Testis (tissue), 3 donors: ENCODE data around the gene MEGF11. TPM values are rescaled to one million over a fixed set of nuclear protein-coding genes. Genes with fewer than 3 reads are reported as not detected.

ENCODE experiments used
- DNase-seq: peaks from one replicate; pipeline ENCODE4 v3.0.0-alpha.2; 2019
- H3K27ac ChIP-seq, 2 donors: fragments of 200-600 bp; sonication (generic); one replicate each; pipeline ENCODE4 v1.5.1; 2019
- H3K27me3 ChIP-seq: fragments of 200-600 bp; sonication (generic); one replicate; pipeline ENCODE4 v1.5.1; 2019
- H3K36me3 ChIP-seq: fragments of 200-600 bp; sonication (generic); one replicate; pipeline ENCODE4 v1.5.1; 2017; ENCODE audit warnings: low read depth; ENCODE audit errors: missing control alignments
- H3K4me1 ChIP-seq: fragments of 200-600 bp; sonication (generic); one replicate; pipeline ENCODE4 v1.5.1; 2019
- H3K4me3 ChIP-seq, 2 donors: fragments of 200-600 bp; sonication (generic); one replicate each; pipeline ENCODE4 v1.5.1; 2017 to 2019
- H3K9me3 ChIP-seq: fragments of 200-600 bp; sonication (generic); one replicate; pipeline ENCODE4 v1.5.1; 2017
- CTCF ChIP-seq, 3 experiments: fragments of 450-650 bp in 2 of 3; fragments of 200-600 bp in 1 of 3; sonication (generic) in 1 of 3; IDR thresholded peaks; one replicate each; pipeline ENCODE4 v1.5.1; 2016 to 2019; ENCODE audit warnings: antibody characterized with exemption in 3 of 3, mild to moderate bottlenecking in 2 of 3, moderate library complexity in 1 of 3
- POLR2A ChIP-seq: fragments of 450-650 bp; IDR thresholded peaks from one replicate; pipeline ENCODE4 v1.6.1; 2017; ENCODE audit warnings: antibody characterized with exemption, mild to moderate bottlenecking, moderate library complexity
- WGBS, 2 donors: methylation state at CpG; one replicate each; pipeline ENCODE4 v1.1.5; 2018; 5-methylcytosine and 5-hydroxymethylcytosine counted together
- intact Hi-C: fragments of 100-400 bp; cut with DNase I; formaldehyde crosslinking; loops from one replicate; pipeline ENCODE4 v1.15.1; 2023; ENCODE audit warnings: low total_unique reads
- polyA plus RNA-seq: library from polyadenylated mRNA; stranded (reverse); fragments of 350-450 nt; fragmentation: Illumina TruSeq; extraction: RNeasy Lipid Tissue Mini Kit (QIAGEN cat#74804); gene quantifications from one replicate; pipeline ENCODE4 v1.2.3, GENCODE V29; 2014; ENCODE audit warnings: low read depth, low replicate concordance; ENCODE audit not compliant: insufficient read depth
- total RNA-seq, 2 donors: library from RNA; depleted of rRNA; stranded (reverse); fragments of >200 nt; gene quantifications; one replicate each; pipeline ENCODE4 v1.2.3, GENCODE V29; 2016

The MEGF11 gene
- total and polyA plus RNA-seq, 3 donors from 2014 or later = 4.5 to 18.7 (median 8.6) TPM

GRCh38 chr15:66294932-66295235, 41.3 kb upstream of the MEGF11 start:
- Histone ChIP-seq H3K4me1 (peaks cover 19% of the 10 kb centered on the region), H3K36me3 (no peaks in the 10 kb centered on the region), H3K4me3 (peak overlapping the region in 1 of 2 donors; percentile 78), H3K27ac (peak overlapping the region; percentile 95 to 96), H3K9me3 (no peaks in the 10 kb centered on the region), H3K27me3 (no peaks in the 10 kb centered on the region)
- no peak for TF ChIP-seq CTCF (IDR thresholded peaks at IDR 0.05)
- no peak for TF ChIP-seq POLR2A
- WGBS, 2 donors = 28 to 34% methylated on average over 3 of the region's 3 CpGs
- intact Hi-C loops = no loop called here
- no peak for DNase-seq

- intact Hi-C loops = no loop called here
- H3K9me3 ChIP-seq = no peaks in the 10 kb centered on the region
- H3K27ac ChIP-seq = peak overlapping the region; percentile 95 to 96
- TF ChIP-seq CTCF (IDR thresholded peaks at IDR 0.05) (no peak), POLR2A (no peak)
- peak overlapping the region; percentile 78 for H3K4me3 ChIP-seq
- H3K36me3 ChIP-seq = no peaks in the 10 kb centered on the region
- H3K4me1 ChIP-seq = peaks cover 19% of the 10 kb centered on the region
- 2 to 4% methylated on average over 7 to 15 of the region's 16 CpGs for WGBS, 2 donors
- H3K27me3 ChIP-seq = no peaks in the 10 kb centered on the region
- DNase-seq = peak; percentile 35
Observed at GRCh38 chr15:66294157-66294931, 40.8 kb upstream of the MEGF11 start.

- H3K4me3 ChIP-seq = peak within 1 kb of the TSS; percentile 78
- intact Hi-C loops = no loop called here
- no peaks in the 10 kb centered on the region for H3K27me3 ChIP-seq
- no peaks in the 10 kb centered on the region for H3K9me3 ChIP-seq
- peak; percentile 73 for DNase-seq
- no peak for TF ChIP-seq CTCF (IDR thresholded peaks at IDR 0.05)
- TF ChIP-seq POLR2A = no peak
- H3K27ac ChIP-seq = peak within 1 kb of the TSS; percentile 95 to 96
- H3K36me3 ChIP-seq = no peaks in the 10 kb centered on the region
- peaks cover 19% of the 10 kb centered on the region for H3K4me1 ChIP-seq
- WGBS, 2 donors = 0% methylated on average over 56 of the region's 92 CpGs; no CpG with 5 or more reads in 1 of the 2 donors
Observed at GRCh38 chr15:66293419-66294156, 40.0 kb upstream of the MEGF11 start, which contains the start of gene DIS3L. Gene DIS3L (plus strand): TSS chr15:66293568. CDS start chr15:66293597, 29 bp downstream.

GRCh38 chr15:66292571-66293418, 39.2 kb upstream of the MEGF11 start:
- WGBS, 2 donors = 5 to 7% methylated on average over 22 of the region's 22 CpGs
- H3K4me1 ChIP-seq = peaks cover 19% of the 10 kb centered on the region
- intact Hi-C loops = no loop called here
- H3K4me3 ChIP-seq = peak overlapping the region; percentile 78
- peak; percentile 43 for DNase-seq
- H3K36me3 ChIP-seq = no peaks in the 10 kb centered on the region
- TF ChIP-seq POLR2A (no peak), CTCF (IDR thresholded peaks at IDR 0.05) (no peak)
- no peaks in the 10 kb centered on the region for H3K27me3 ChIP-seq
- peak overlapping the region; percentile 95 to 96 for H3K27ac ChIP-seq
- no peaks in the 10 kb centered on the region for H3K9me3 ChIP-seq
